Neural cell (in vitro differentiated cells): Measurements from ENCODE around the gene SPI1. TPM values are rescaled to one million over a fixed set of nuclear protein-coding genes. Genes with fewer than 3 reads are reported as not detected.

ENCODE experiments used
- H2AFZ ChIP-seq: fragments of 200-600, 300-800 bp; sonication (generic), shearing (Covaris generic); 2 replicates; pipeline ENCODE4 v1.6.0; 2014; ENCODE audit warnings: low read depth, mild to moderate bottlenecking, antibody characterized with exemption, low read length, moderate library complexity
- H3F3A ChIP-seq: fragments of 200-600 bp; shearing (Covaris generic); 2 replicates; pipeline ENCODE4 v1.6.1; 2016; ENCODE audit warnings: mild to moderate bottlenecking, moderate library complexity, mixed read lengths, antibody characterized with exemption, low read length; ENCODE audit not compliant: insufficient read depth, poor library complexity, severe bottlenecking
- H3K27ac ChIP-seq: fragments of 200-600, 300-800 bp; sonication (generic), shearing (Covaris generic); 2 replicates; pipeline ENCODE4 v1.5.1; 2014; ENCODE audit warnings: mild to moderate bottlenecking, low read length, moderate library complexity
- H3K27me3 ChIP-seq: fragments of 300-800, 200-600 bp; sonication (generic), shearing (Covaris generic); 2 replicates; pipeline ENCODE4 v1.6.0; 2014; ENCODE audit warnings: mild to moderate bottlenecking, low read depth, low read length, moderate library complexity; ENCODE audit not compliant: insufficient read depth
- H3K36me3 ChIP-seq: fragments of 300-800, 200-600 bp; sonication (generic), shearing (Covaris generic); 2 replicates; pipeline ENCODE4 v1.5.1; 2014; ENCODE audit warnings: mild to moderate bottlenecking, antibody characterized with exemption, low read length, moderate library complexity; ENCODE audit not compliant: insufficient read depth
- H3K4me2 ChIP-seq: fragments of 300-800, 200-600 bp; sonication (generic), shearing (Covaris generic); 2 replicates; pipeline ENCODE4 v1.6.0; 2014; ENCODE audit warnings: mild to moderate bottlenecking, low read length
- H3K4me3 ChIP-seq: fragments of 300-800, 200-600 bp; sonication (generic), shearing (Covaris generic); 2 replicates; pipeline ENCODE4 v1.5.1; 2014; ENCODE audit warnings: mild to moderate bottlenecking, low read length, moderate library complexity
- H3K79me2 ChIP-seq: fragments of 200-600 bp; shearing (Covaris generic); replicated peaks from 2 replicates; pipeline ENCODE4 v1.6.0; 2014; ENCODE audit warnings: mild to moderate bottlenecking, low read length, moderate library complexity; ENCODE audit not compliant: insufficient read depth
- H3K9ac ChIP-seq: fragments of 300-800, 200-600 bp; sonication (generic), shearing (Covaris generic); 2 replicates; pipeline ENCODE4 v1.6.1; 2016; ENCODE audit warnings: mild to moderate bottlenecking, low read length, mixed read lengths
- H3K9me2 ChIP-seq: fragments of 200-600 bp; shearing (Covaris generic); 2 replicates; pipeline ENCODE4 v1.6.1; 2016; ENCODE audit warnings: mild to moderate bottlenecking, low read length, mixed read lengths; ENCODE audit not compliant: insufficient read depth
- H3K9me3 ChIP-seq: fragments of 200-600, 300-800 bp; sonication (generic), shearing (Covaris generic); 2 replicates; pipeline ENCODE4 v1.6.1; 2016; ENCODE audit warnings: mild to moderate bottlenecking, mixed run types, low read length, moderate library complexity, mixed read lengths
- H4K20me1 ChIP-seq: fragments of 200-600 bp; shearing (Covaris generic); 2 replicates; pipeline ENCODE4 v1.6.1; 2016; ENCODE audit warnings: mild to moderate bottlenecking, mixed run types; ENCODE audit not compliant: insufficient read depth
- EP300 ChIP-seq: fragments of 450-650 bp; conservative IDR thresholded peaks from 2 replicates; pipeline ENCODE4 v1.6.1; 2014; ENCODE audit warnings: antibody characterized with exemption, mild to moderate bottlenecking, moderate library complexity; ENCODE audit not compliant: poor library complexity, severe bottlenecking
- EZH2 ChIP-seq: fragments of 200-600, 300-800 bp; shearing (Covaris generic), sonication (generic); IDR thresholded peaks from 2 replicates; pipeline ENCODE4 v1.6.1; 2014; ENCODE audit warnings: antibody characterized with exemption, low read length, borderline replicate concordance, mild to moderate bottlenecking; ENCODE audit not compliant: insufficient read depth, poor library complexity, severe bottlenecking
- MXI1 ChIP-seq: fragments of 450-650 bp; conservative IDR thresholded peaks from 2 replicates; pipeline ENCODE4 v1.6.1; 2014; ENCODE audit warnings: antibody characterized with exemption, mild to moderate bottlenecking; ENCODE audit not compliant: poor library complexity, severe bottlenecking
- RAD21 ChIP-seq: fragments of 450-650 bp; conservative IDR thresholded peaks from 2 replicates; pipeline ENCODE4 v1.6.1; 2014; ENCODE audit warnings: antibody characterized with exemption, mild to moderate bottlenecking, moderate library complexity
- SMC3 ChIP-seq: fragments of 450-650 bp; conservative IDR thresholded peaks from 2 replicates; pipeline ENCODE4 v1.6.1; 2014; ENCODE audit warnings: antibody characterized with exemption, mild to moderate bottlenecking, moderate library complexity; ENCODE audit not compliant: poor library complexity
- TAF1 ChIP-seq: IDR thresholded peaks from 2 replicates; pipeline ENCODE4 v1.6.1; 2012; ENCODE audit warnings: low read depth
- polyA plus RNA-seq: library from polyadenylated mRNA; depleted of rRNA; stranded (reverse); fragments of >200 nt; gene quantifications from 2 replicates; pipeline ENCODE4 v1.2.3, GENCODE V29; 2014
- TF ChIP-seq, protein P1 (sequence below): fragments of 450-650 bp; IDR thresholded peaks from 2 replicates; pipeline ENCODE4 v1.5.1; 2014; ENCODE audit warnings: antibody characterized with exemption, mild to moderate bottlenecking, moderate library complexity; ENCODE audit not compliant: poor library complexity, severe bottlenecking
- TF ChIP-seq, protein P2 (sequence below): IDR thresholded peaks from 2 replicates; pipeline ENCODE4 v1.6.1; 2012; ENCODE audit warnings: borderline replicate concordance

SPI1 gene
- polyA plus RNA-seq, 1 donor from 2014 or later = not detected

DNA sequence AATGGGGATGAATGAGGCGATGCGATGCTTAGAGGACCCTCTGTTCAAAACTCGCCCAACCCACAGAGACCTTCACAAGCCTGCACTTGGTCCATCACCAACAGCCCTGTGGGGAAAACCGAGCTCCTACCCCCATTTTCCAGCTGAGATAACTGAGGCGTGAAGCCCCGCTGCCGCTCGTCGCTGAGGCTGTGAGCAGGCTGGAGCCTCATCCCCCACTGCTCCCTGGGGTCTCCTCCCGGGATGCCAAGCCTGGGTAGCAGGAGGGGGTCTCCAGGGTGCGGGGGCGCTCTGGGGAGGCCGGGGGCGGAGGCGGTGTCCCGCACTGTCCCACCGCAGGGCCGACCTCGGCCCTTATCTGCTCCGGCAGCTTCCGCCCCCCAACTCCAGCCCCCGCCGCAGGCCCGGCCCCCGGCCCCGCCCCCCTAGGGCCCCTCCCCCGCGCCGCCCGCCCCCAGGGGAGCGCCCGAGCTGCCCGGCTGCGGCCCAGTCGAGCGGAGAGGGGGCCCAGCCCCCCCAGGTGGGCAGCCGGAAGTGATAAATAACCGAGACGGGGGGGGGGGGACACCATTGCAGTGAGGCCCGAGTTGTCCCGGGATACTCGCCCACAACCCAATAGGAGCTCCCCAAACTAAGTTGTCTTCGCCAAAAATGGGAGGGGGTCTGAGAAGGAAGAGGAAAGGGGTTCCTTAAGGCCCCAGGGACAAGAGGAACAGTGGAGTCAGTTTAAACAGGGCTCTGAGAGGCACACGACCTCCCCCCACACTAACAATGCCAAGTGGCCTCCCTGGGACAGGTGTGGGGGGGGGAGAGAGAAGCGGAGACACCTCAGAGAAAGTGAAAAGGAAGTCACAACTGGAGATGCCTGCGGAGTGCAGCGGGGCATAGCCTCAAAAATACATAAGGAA, 21.8 kb upstream of the SPI1 start:
- Histone ChIP-seq H2AFZ (peak overlapping the region; percentile 32), H3K9ac (no peak overlapping the region), H3K9me3 (no peaks in the 10 kb centered on the region), H3K79me2 (no peaks in the 10 kb centered on the region), H3K36me3 (no peaks in the 10 kb centered on the region), H3K4me2 (no peak overlapping the region), H4K20me1 (no peaks in the 10 kb centered on the region), H3K27me3 (no peaks in the 10 kb centered on the region), H3K4me3 (no peak overlapping the region), H3K9me2 (no peaks in the 10 kb centered on the region), H3K27ac (no peak overlapping the region), H3F3A (no peaks in the 10 kb centered on the region)
- TF ChIP-seq, protein P1, sequence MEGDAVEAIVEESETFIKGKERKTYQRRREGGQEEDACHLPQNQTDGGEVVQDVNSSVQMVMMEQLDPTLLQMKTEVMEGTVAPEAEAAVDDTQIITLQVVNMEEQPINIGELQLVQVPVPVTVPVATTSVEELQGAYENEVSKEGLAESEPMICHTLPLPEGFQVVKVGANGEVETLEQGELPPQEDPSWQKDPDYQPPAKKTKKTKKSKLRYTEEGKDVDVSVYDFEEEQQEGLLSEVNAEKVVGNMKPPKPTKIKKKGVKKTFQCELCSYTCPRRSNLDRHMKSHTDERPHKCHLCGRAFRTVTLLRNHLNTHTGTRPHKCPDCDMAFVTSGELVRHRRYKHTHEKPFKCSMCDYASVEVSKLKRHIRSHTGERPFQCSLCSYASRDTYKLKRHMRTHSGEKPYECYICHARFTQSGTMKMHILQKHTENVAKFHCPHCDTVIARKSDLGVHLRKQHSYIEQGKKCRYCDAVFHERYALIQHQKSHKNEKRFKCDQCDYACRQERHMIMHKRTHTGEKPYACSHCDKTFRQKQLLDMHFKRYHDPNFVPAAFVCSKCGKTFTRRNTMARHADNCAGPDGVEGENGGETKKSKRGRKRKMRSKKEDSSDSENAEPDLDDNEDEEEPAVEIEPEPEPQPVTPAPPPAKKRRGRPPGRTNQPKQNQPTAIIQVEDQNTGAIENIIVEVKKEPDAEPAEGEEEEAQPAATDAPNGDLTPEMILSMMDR = no peak
- TF ChIP-seq TAF1 (no peak), RAD21 (no peak), EP300 (no peak), SMC3 (no peak), MXI1 (no peak)
- TF ChIP-seq, protein P2, sequence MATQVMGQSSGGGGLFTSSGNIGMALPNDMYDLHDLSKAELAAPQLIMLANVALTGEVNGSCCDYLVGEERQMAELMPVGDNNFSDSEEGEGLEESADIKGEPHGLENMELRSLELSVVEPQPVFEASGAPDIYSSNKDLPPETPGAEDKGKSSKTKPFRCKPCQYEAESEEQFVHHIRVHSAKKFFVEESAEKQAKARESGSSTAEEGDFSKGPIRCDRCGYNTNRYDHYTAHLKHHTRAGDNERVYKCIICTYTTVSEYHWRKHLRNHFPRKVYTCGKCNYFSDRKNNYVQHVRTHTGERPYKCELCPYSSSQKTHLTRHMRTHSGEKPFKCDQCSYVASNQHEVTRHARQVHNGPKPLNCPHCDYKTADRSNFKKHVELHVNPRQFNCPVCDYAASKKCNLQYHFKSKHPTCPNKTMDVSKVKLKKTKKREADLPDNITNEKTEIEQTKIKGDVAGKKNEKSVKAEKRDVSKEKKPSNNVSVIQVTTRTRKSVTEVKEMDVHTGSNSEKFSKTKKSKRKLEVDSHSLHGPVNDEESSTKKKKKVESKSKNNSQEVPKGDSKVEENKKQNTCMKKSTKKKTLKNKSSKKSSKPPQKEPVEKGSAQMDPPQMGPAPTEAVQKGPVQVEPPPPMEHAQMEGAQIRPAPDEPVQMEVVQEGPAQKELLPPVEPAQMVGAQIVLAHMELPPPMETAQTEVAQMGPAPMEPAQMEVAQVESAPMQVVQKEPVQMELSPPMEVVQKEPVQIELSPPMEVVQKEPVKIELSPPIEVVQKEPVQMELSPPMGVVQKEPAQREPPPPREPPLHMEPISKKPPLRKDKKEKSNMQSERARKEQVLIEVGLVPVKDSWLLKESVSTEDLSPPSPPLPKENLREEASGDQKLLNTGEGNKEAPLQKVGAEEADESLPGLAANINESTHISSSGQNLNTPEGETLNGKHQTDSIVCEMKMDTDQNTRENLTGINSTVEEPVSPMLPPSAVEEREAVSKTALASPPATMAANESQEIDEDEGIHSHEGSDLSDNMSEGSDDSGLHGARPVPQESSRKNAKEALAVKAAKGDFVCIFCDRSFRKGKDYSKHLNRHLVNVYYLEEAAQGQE = no peak

DNA sequence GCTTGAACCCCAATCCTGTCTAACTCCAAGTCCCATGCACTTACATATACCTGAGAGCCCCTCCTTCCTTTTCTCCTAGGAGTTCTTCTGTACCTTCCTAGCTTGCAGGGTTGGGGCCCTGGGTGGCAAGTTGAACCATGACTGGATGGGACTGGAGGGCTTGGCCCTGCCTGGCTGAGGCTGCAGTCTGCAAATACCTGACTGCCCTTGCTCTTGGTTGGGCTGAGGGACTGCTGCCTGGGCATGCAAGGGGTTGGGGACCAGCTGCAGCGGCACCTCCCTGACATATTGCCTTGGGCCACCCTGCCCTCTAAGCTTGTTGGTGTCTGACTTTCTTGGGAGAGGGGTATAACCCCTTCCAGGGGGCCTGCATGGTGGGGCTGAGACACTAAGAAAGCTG, 20.2 kb upstream of the SPI1 start:
- Histone ChIP-seq H2AFZ (no peak overlapping the region), H3K9me2 (no peaks in the 10 kb centered on the region), H3K27me3 (no peaks in the 10 kb centered on the region), H3K9me3 (no peaks in the 10 kb centered on the region), H3K4me3 (no peak overlapping the region), H3K36me3 (no peaks in the 10 kb centered on the region), H3K4me2 (no peak overlapping the region), H3K27ac (no peak overlapping the region), H3K9ac (no peak overlapping the region), H3F3A (no peaks in the 10 kb centered on the region), H4K20me1 (no peaks in the 10 kb centered on the region), H3K79me2 (no peaks in the 10 kb centered on the region)
- TF ChIP-seq RAD21 (no peak), EZH2 (no peak), MXI1 (no peak), SMC3 (no peak)
- TF ChIP-seq, protein P2 = no peak
